Measurements from ENCODE around the gene DOK4.

Gene DOK4

DNA sequence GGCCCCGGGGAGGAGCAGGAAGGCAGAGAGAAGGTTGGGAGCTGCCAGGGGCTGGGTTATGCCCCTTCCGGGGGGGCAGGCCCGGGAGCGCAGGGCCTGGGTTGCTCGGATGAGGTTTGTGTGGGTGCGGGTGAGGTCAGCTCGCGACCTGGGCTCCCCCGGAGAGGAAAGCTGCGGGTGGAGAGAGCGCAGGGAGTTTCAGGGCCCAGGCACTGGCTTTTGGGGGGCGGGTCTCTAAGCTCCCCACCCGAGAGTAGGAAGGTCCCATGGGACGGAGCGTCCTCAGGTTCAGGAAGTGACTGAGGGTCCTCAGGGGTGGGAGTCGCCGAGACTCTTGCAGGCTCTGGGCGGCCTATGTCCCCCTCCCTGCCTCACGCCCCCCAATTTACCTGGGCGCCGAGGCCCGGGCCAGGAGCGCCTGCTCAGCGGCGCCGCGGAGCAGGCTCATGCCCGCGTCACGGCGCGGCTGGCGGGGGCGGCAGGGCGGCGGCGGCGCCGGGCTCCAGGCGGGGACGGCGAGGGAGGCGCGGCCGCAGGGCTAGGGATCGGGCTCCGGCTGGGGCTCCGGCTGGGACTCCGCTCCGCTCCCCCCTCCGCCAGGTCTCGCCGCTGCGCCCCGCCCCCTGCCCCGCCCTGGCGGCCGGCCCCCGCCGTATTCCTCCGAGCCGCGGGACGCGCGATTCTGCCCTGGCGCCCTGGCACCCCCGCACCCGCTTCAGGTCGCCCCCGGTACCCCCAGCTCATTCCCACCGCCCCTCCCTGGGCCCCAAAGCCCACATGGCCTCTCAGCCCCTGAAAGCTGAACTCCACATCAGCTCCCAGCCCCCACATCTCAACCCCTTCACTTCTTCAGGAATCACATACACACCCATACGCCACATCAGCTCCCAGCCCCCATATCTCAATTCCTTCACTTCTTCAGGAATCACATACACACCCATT is at the start of gene DOK4:
TSS of gene DOK4 (minus strand) at position 578 of the 942 bp plus-strand sequence. CDS start 6,986 bp downstream, outside the sequence.
- DNase-seq = peak; percentile 92

DNA sequence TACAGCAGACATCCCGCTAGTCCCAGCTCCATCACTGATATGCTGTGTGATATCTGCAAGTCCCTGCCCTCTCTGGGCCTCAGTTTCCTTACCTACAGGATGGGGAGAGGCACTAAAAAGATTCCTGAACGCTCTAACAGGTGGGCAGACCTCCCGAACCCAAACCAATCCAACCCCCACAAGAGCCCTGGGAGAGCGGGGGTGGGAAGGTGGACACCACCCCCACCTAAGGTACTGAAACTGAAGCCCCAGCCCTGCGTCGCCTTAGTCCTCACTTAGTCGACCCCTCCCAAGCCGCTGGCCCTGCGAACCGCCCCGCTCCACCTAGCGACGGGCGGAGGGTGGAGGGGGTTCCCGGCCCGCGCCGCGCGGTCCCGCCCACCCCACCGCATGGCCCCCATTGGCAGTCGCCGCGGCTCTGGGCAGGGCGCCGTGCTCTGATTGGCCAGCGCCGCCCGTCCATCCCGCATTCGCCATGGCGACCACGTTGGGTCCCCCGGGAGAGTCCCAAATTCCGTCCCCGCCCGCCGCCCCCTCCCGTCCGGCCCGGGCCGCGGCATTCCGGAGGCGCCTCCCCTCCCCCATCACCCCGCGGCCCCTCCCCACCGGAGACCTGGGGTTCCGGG is 49.5 kb upstream of the DOK4 start:
- peak; percentile 96 for DNase-seq

DNA sequence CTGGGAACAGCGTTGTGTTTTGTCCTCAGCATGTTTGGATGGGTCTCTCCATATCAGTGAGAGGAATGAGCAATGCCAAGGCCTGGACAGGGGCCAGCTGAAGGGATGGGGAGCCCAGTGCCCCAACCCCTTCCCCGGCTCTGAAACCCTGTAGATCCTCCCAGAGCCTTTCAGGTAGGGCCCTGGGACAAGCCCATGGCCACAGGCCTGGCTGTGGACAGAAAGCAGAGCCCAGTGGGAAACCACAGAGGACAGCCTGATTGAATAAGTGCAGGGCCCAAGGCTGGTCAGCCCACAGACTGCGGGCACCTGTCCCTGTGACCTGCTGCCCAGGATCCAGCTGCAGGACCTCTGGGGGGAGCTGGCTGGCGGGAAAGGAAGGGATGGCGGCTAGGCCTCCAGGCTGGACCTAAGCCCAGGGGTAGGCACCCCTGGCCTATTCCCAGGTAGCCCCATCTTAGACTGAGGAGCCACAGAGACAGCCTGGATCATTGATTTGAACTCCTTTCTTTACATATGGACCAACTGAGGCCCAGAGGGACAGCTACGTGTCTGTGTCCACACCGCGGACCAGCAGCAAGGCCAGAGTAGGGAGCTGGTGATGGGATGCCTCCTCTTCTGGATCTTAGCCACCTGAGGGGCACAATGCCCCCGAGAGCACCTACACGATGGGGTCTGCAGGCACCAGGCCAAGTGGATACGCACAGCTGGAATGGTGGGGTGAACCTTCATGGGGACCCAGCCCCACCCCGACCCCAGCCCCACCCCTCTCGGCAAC is 48.8 kb upstream of the DOK4 start:
- peak; percentile 58 for DNase-seq

DNA sequence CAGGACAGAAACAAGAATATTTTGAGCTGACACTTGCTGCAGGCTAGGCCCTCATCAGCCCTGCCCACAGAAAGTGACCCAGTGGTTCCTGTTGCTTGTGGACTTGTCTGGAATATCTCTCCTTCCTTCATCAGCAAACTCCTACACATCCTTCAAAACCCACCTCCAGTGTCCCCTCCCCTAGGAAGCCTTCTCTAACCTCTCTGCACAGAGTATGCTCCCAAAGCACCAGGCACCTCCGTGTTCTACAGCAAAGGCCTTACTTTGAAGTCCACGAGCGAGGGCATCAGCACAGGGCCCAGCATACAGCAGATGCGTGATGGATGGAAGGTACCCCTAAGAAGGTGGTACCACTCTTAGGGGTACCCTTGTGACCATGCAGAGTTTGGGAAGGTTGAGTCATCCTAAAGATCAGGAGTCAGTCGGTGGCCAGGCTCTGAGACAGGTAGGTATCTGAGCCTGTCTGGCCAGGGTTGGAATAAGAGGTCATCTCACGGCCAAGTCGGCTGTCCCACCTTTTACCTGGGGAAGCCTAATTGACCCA is 48.1 kb upstream of the DOK4 start:
- peak; percentile 59 for DNase-seq

DNA sequence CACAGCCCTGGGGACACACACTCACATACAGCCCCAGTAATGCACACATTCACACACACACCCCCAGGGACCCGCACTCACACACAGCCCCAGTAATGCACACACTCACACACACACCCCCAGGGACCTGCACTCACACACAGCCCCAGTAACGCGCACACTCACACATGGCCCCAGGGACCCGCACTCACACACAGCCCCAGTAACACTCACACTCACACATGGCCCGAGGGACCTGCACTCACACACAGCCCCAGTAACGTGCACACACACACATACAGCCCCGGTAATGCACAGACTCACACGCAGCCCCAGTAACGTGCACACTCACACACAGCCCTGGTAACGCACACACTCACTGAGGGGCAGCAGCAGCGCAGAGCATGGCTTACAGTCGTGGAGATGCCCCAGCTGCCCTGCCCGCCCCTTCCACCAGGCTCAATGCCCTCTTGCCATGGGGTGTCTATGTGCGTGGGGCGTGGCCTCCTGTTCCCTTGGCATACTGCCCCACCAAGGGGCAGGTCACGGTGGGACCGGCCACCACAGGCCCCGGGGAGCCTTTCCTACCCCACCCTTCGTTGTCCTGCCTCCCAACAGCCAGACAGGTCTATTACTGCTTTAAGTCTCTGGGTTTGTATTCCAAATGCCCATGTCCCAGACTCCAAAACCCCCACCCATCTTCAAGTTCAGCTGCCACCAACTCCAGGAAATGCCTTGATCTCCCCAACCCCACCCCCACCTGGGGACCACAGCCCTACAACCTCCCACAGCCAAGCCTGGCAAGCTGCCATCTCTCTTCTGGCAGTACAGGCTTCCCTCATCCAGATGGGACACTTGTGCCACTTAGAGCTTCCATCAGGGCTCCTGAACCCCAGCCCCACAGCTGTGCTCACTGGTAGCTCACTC is 47.4 kb upstream of the DOK4 start:
- peak; percentile 56 for DNase-seq

DNA sequence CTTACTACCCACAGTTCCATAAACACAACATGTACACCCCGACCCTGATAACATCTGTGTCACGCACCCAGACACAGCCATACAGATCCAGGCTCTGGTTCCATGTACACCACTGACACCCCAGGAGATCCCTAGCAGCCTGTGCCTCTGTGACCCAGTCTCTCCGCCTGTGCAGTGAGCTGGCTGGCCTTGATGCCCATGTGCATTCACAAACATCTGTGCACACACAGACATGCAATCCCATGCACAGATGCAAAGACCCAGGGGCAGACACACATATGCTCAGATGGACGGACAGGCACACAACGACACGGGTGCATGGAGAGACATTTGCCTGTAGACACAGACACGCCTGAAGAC is 46.0 kb upstream of the DOK4 start:
- DNase-seq = peak; percentile 51

DNA sequence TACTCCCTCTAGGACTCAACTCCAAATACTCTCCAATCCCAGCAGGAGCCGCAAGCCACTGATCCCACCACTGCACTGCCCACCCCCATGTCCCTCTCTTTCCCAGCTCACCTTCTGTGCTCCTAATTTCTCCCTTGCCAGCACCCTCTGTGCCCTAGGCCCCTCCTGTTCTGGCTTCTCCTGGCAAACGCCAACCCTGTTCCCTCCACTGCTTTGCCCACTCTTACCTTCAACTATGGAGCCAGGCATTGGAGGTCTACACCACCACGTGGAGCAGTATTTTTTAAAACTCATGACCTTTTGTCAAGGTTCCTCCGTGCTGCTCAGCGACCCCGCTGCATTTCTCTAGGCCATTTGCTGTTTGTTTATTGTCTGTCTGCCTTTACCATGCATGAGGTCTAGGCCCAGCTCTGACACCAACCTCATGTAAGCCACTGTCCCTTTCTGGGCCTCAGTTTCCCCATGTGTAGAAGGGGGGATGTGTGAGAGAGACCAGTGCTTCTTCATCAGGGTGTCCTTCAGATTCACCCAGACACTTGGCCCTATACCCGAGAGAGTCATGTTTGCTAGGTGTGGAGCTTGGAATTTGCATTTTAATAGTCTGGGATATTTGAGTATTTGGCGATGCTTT is 45.5 kb upstream of the DOK4 start:
- peak; percentile 35 for DNase-seq

DNA sequence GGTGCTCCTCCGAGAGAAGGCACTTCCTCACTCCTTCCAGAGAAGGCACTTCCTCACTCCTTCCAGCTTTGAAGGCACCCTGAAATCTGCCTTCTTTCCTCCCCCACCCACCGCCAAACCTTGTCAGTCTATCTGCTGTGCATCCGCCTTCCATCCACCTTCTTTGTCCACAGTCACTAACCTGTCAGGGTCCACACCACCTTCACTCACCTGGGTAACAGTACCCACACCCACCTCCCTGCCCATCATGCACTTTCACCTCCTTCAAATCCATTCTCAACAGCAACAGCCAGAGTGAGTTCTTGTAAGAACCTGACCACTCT is 44.9 kb upstream of the DOK4 start:
- DNase-seq = peak; percentile 47

DNA sequence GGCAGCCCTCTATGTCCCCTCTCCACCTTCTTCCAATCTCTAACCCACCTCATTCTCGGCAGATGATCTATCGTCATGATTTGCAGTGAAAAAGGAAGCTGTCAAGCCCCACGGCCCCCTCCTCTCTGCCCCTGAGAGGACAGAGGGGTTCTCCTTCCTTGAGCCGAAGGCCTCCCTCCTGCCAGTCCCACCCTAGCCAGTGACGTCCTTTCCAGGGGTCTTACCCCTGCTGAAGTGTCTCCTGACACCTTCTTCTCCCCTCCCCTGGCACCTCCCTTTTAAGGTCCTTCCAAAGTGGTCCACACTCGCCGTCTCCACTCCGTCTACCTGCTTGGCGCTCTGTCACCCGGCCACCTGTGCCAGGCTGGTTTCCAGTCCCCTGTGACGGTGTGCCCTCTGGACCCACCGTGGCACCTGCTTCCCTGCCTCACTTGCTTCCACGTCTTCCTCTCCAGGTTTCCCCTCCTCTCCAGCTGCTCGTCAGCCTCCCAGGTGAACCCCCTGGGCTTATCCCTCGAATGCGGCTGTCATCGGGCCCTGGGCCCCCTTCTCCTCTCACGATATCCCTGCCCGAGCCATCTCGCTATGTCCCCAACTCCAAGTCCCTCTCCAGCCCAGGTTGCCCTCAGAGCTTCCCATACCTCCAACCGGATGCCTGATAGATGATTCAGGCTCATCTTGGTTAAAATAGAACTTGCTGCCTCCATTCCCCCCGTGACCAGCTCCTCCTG is 44.4 kb upstream of the DOK4 start:
- peak; percentile 61 for DNase-seq

DNA sequence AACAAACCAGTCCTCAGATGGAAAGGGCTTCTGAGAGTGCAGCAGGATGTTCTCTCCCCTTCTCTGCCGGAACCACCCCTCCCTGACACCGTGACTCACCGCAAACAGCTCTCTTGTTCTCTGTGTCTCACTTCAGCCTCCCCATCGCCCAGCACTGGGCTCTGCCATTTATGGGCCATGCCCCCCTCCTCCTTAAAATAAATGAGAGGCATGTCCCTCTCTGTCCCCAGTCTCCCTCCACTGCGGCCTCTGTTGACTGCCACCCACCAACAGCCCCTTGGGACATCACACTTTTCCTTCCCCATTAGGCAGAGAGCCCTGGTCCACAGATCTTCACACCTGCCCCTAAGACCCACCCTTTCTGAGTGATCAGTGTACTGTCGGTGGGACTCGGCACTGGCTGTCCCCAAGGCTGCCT is 43.8 kb upstream of the DOK4 start:
- peak; percentile 82 for DNase-seq

DNA sequence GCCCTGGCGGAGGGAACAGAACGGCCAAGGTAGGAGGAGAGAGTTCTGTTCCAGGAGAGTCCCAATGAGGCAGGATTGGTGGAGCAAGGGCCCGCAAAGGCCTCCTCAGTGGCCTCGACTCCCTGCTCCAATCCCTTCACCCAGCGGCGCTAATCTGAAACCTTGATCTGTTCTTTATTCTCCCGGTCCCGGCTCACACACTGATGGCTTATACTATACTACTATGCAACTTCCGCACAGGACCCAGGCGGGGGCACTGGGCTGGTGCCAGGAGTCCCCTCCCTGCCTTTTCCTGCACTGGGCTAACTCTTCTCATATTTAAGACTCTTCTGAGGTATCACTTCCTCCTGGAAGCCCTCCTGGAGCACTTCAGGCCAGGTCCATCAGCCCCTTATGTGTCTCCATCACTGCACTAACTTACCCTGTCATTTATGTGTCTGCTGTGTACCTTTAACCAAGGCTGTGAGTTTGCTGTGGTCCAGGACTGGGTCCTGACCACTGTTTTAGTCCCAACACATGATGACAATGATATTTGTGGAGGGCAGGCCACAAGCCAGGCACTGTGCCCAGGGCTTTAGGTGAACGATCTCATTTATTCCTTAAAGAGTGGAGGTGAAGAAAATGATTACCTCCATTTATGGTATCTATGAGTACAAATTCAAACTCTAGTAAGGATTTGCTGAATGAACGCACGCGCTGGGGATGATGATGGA is 43.3 kb upstream of the DOK4 start:
- DNase-seq = no peak

DNA sequence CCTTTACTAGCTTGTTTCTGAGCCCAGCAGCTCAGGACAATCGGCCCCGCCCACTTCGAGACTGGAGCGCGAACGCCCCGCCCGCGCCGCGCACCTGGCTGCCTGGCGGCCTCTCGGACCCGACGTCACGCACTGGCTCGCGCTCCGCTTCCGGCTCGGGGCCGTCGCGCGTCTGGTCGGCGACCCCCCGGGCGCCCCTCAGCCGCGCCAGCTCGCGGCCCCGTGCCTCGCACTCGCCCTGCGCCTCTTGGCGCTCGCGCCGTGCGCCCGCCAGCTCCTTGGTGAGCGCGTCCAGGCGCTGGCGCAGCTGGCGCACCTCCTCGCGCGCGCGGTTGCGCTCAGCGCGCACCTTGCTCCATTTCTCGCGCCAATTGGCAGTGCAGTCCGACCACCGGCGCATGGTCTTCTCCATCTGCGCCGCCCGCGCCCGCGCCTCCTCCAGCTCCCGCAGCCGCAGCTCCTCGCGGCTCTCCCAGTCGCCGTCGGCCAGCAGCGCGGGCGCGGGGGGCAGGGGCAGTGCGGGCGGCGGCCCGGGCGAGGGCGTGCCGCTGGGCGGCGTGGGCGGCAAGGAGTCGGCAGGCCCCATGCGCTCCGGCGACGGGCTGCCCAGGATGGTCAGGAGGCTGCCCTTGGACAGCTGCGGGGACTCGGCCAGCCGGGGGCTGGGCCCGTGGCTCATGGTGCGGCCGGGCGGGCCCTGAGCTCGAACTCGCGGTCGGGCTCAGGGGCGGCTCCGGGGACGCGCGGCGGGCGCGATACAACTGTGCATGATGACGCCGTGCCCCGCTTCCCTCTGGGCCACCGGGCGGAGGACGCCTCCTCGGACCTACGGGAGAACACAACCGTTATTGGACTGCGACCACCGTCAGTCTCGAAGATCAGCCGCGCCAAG is 42.5 kb upstream of the DOK4 start:
- no peak for DNase-seq

DNA sequence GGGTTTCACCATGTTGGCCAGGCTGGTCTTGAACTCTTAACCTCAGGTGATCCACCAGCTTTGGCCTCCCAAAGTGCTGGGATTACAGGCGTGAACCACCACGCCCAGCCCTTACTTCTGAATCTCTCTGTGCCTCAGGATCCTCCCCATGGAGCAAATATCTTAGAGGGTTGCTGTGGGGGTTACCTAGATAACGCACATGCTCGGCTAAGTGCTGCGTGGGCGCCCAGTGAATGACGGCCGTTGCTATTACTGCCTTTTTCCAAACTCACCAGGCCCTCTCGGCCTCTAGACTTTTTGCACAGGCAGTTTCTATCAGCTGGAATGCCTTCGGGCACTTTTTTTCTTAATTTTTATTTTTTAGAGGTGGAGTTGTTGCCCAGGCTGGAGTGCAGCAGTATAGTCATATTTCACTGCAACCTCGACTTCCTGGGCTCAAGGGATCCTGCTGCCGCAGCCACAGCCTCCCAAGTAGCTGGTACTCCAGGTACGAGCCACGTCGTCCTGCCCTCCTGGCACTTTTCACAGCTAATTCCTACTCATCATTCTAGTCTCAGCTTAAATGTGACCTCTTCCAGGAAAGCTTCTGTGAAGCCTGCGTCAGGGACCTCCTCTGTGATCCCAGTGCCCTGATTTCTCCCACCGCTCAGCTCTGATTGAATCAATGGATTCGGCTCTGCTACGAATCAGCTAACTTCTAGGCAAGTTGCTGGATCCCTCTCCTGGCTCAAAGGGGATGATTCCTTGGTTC is 41.5 kb upstream of the DOK4 start:
- DNase-seq = no peak

DNA sequence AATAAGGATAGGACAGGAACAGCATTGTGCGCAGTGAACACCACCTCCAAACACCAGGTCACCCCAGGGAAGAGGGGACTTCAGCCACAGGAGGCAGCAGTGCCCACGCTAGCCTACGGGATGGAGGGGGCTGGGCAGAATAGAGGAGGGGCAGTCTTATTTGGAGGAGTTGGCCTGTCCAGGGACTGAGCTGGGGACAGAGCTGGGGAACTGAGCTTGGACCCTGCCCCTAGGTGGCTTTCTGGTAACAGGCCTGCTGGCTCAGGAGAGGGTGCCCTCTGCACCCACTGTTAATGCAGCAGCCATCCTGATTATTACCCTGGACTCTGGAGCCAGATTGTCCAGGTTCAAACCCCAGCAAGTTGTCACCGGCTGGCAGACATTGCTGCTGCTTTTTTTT is 40.7 kb upstream of the DOK4 start:
- DNase-seq = no peak

DNA sequence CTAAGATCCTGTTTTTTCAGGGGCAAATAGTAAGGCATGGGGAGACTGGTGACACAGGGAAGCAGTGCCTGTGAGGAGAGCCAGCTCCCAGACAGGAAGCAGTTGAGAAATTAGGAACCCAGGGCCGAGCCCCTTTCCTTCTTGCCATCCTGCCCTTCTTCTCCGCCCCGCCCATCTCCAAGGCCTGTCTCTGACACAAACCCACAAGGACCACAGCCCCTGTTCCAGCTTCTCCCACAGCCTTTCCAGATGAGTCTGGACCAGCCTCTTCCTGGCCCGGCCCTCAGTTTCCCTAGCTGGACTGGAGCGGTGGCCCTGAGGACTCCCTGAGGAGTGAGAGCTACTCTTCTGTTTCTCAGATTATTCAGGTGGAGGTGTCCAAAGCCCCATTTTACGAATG is 40.2 kb upstream of the DOK4 start:
- no peak for DNase-seq

DNA sequence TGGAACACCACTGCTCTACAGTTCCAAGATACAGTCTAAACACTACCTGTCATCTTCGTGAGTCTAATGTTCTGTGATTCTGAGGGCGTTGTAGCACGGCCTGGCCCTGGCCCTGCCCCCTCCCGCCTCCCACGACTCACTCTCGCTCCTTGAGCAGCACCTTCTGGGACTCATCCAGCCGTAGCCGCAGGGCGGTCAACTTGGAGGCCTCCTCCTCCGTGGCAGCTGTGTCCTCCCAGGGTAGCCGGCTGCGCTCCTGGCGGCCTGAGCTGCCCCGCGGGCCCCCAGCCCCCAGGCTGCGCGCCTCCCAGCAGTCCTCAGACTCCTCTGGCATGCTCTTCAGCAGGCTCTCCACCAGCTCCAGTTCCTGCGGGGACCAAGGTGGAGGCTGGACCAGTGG is 39.5 kb upstream of the DOK4 start:
- DNase-seq = no peak

DNA sequence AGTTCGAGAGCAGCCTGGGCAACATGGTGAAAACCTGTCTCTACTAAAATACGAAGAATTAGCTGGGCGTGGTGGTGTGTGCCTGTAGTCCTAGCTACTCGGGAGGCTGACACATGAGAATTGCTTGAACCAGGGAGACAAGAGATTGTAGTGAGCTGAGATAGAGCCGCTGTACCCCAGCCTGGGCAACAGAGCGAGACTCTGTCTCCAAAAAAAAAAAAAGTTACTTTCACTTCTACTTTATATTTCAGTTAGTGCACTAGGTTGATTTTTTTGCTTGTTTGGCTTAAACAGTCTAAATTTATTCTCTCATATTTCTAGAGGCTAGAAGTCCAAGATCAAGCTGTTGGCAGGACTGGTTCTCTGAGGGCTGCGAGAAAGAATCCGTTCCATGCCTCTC is 36.7 kb upstream of the DOK4 start:
- no peak for DNase-seq

DNA sequence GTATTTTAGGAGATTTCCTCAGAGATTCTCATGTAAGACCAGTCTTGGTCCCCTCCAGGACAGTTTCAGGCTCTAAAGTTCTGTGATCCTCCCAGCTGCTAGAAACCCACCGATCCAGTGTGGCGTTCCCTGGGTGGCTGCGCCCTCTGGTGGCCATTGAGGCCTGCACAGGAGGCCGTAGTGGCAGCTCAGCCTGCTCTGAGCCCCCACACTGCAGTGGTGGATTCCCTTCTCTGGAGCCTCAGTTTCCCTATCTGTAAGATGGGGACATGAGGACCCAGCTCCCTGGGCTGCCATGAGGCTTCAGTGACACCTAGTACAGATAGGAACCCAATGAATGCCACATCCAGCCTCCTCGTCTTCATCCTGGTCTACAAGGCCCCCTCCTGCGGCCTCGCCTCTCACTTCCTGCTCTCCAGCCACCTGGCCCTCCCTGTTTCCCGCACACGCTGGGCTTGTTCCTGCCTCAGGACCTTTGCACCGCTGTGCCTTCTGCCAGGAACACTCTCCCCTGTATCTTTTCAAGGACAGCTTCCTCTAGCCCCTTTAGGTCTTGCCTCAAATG is 33.6 kb upstream of the DOK4 start:
- DNase-seq = peak; percentile 94

Measured in activated CD8-positive, alpha-beta memory T cell treated with anti-CD3 and anti-CD28 coated beads, Interleukin-2, amount 50 U/mL, for 48 hours (primary cell).